Stimulated activated CD4-positive, alpha-beta T cell treated with anti-CD3 and anti-CD28 coated beads, Interleukin-12 subunit alpha, Interleukin-12 subunit beta, amount 100 ng/mL, for 48 hours (primary cell): Measurements from ENCODE around the gene LRRC38.

Experiments
- DNase-seq, 3 donors: peaks; one replicate each; pipeline ENCODE4 v3.0.0-alpha.2; 2020; ENCODE audit warnings: low read depth in 2 of 3, low spot score in 1 of 3

The LRRC38 gene

GRCh38 chr1:13517193-13517812 lies 3.5 kb upstream of the LRRC38 start:
- no peak for DNase-seq

DNA sequence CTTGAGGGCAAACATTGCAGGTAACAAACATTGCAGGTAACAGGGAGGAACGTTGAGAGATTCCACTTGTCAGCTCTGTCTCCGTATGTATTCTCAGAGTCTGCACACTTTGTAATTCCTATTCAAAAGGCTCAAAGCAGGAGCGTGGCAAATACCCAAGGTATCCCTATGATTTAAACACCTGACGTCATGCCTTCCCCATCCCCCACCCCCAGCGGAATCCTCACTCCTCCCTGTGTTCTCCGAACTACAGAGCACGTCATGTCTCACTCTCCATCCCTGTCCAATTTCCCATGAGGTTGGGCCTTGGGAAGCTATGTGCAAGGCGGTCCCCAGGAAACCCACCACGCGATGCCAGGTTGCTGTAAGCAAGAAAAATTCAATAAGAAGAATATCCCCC lies 2.8 kb upstream of the LRRC38 start:
- DNase-seq: no peak

DNA sequence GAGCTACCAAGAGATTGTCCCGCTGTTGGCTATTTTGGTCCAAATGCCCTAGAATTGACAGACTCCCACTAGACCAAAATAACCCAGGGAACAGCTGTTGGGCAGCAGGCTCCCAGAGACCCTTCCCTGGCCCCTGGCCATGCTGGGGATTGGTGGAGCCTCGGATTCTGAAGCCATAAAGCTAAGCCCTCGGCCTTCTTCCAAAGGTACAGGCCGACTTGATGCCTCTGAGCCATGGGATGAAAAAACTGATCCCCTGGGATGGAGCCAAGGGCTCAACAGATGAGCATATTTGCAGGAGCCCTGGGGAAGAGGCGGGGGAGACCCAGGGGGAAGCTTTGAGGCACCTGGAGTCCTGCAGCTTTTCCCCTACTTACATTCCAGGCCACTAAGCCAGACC lies 1.0 kb upstream of the LRRC38 start:
- no peak for DNase-seq

DNA sequence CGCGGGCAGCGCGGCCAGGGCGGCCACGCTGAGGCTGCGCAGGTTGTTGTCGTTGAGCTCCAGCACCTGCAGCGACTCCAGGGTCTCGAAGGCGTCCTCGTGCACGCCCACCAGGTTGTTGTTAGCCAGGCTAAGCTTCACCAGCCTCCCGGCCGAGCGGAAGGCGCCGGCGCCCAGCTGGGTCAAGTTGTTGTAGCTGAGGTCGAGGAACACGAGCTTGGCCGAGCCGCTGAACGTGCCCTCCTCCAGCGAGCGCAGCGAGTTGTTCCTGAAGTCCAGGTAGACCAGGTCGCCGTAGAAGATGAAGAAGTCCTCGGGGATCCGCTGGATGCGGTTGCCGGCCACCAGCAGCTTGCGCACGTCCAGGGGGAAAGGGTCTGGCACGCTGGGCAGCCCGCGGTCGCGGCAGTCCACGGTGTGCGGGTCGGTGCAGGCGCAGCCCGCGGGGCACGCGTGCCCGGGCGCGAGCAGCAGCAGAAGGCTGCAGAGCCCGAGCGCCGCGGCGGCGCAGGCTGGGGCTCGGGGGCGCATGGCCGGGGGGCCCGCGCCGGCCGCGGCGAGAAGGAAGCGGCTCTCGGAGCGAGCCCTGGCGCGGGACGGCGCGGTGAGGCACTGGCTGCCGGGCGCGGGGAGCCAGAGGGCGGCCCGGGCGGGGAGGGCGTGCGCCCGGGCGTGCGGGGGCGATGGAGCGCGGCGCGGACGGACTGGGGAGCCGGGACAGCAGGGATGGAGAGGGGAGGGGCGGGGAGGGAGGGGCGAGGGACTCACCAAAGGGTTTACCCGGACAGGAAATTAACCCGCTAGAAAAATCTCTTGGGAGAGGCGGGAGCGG lies 524 bp downstream of the LRRC38 start:
- no peak for DNase-seq

DNA sequence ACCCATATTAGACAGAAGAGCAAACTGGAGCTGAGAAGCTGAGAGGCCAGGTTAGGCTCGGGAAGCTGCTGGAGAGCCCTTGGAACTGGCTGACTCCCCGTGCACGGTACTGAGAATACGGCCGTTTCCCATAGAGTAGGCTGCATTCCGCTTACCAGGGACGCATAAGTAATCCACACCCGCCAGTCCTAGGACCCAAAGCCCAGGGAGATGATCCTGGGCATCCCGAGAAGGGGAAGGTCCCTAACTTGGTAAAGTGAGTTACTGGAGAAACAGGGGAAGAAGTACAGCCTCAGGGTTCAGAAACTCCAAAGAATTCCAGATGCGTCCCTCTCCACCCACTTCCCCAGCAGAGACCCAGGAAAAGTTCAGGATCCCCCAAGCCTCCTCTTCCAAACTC lies 1.3 kb downstream of the LRRC38 start:
- DNase-seq: no peak

GRCh38 chr1:13510499-13510898 lies 3.3 kb downstream of the LRRC38 start:
- no peak for DNase-seq

- no peak for DNase-seq
These were observed 6.7 kb downstream of the LRRC38 start for GRCh38 chr1:13507075-13507474.

GRCh38 chr1:13505020-13505419 lies 8.8 kb downstream of the LRRC38 start:
- DNase-seq: no peak

GRCh38 chr1:13500806-13501205 lies 13.0 kb downstream of the LRRC38 start:
- no peak for DNase-seq

GRCh38 chr1:13499422-13499821 lies 14.4 kb downstream of the LRRC38 start:
- DNase-seq: no peak

DNA sequence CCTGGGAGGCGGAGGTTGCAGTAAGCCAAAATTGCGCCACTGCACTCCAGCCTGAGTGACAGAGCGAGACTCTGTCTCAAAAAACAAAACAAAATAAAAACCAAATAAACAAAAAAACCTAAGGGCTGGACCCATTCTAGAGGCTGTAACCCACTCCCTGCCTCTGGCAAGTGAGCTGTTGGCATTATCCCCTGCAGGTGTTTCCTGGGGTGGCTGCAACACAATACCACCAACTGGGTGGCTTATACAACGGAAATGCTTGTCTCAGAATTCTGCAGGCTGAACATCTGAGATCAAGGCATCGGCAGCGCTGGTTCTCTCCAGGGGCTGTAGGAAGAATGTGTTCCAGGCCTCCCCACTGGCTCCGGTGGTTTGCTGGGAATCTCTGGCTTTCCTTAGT lies 15.2 kb downstream of the LRRC38 start:
- no peak for DNase-seq

- DNase-seq: no peak
These were observed 18.6 kb downstream of the LRRC38 start for GRCh38 chr1:13495186-13495585.

DNA sequence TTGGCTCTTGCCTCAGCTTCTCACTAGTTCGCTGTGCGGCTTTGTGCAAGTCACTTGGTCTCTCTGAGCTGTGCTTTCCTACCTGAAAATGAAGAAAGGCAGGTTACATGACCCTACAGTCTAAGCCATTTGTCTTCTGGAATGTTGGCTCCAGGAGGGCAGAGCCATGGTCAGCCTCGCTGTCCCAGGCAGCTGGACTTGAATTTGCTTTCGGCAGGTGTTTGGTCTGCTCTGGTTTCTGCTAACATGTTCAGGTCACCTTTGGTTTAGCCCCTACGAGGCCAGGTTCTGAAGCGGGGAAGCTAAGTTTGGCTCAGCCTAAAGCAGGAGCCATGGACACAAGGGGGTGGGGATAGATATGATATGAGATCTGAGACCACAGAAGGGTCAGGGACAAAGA lies 19.1 kb downstream of the LRRC38 start:
- DNase-seq: no peak

DNA sequence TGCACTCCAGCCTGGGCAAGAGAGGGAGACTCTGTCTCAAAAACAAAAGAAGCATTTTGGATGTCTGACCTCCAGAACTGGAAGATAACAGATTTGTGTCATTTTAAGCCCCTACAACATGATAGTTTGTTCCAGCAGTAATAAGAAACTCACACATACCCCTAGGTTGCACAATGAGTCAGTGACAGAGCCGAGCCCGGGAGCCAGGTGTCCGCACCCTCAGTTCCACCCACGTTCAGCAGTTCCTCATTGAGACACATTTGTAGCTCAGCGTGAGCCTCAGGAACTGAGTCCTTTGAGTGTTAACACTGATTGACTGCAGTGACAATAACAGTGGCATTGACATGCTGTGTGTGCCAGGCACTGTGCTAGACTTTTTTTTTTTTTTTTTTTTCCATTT lies 19.8 kb downstream of the LRRC38 start:
- no peak for DNase-seq

DNA sequence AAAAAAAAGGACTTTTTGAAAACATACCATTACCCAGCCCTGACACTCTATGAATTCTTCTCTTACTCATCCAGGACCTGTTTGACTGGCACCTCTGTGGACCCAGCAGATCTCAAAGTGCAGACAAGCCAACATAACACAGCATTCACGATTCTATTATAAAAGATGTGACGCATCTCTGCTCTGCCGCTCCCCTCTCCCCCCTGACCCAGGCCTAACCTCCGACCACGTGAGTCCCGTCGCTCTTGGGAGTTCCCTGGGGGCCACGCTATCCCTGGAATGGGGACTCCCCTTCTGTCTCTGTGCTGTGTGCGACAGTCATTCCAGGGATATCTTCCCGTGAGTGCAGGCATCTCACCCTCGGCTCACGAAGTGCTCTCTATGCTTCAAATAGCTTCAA lies 21.1 kb downstream of the LRRC38 start:
- no peak for DNase-seq

DNA sequence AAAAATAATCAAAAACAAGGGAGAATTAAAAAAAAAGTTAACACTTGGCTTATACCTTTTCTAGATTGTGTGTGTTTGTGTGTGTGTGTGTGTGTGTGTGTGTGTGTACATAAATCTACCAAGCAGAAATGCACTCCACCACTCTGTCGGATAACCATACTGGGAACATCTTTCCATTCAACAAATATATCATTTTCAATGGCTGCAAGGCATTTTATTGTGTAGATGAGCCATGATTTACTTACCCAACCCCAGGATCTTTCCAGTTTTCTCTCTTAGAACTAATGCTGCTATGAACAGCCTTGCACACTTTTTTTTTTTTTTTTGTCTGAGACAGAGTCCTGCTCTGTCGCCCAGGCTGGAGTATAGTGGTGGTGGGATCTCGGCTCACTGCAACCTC lies 25.8 kb downstream of the LRRC38 start:
- no peak for DNase-seq

- no peak for DNase-seq
These were observed 26.5 kb downstream of the LRRC38 start for GRCh38 chr1:13487143-13487868.

DNA sequence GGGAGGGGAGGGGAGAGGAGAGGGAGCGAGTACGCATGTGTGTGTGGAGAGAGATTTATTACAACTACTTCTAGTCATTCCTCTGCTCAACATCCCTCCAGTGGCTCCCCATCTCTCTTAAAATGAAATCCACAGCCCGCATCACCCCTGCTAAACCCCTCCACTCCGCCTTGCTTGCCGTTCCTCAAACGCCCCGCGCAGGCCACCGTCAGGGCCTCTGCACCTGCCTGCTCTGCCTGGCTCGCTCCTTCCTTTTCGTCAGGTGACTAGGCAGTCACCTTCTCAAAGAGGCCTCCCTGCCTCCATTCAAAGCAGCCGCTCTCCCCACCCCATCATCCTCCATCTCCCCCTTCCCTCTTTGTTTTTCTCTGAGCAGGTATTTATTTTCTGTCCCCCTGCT lies 29.9 kb downstream of the LRRC38 start:
- DNase-seq: no peak

DNA sequence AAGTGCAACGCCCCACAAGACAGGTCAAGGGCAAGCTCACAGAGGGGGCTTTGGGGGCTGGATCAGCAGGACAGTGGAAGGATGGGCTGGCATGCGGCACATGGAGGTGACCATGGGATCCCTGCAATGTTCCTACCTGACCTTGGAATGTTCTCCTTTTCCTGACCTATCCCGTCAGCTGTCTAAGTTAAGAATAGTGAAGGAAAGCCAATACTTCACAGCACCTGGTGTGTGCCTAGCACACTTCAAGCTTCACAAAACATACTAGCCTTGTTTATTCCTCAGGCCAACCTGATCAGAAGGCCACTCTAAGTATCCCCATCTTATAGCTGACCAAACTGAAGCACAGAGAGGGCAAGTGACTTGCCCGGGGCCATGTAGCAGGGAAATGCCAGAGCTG lies 31.2 kb downstream of the LRRC38 start:
- DNase-seq: no peak

DNA sequence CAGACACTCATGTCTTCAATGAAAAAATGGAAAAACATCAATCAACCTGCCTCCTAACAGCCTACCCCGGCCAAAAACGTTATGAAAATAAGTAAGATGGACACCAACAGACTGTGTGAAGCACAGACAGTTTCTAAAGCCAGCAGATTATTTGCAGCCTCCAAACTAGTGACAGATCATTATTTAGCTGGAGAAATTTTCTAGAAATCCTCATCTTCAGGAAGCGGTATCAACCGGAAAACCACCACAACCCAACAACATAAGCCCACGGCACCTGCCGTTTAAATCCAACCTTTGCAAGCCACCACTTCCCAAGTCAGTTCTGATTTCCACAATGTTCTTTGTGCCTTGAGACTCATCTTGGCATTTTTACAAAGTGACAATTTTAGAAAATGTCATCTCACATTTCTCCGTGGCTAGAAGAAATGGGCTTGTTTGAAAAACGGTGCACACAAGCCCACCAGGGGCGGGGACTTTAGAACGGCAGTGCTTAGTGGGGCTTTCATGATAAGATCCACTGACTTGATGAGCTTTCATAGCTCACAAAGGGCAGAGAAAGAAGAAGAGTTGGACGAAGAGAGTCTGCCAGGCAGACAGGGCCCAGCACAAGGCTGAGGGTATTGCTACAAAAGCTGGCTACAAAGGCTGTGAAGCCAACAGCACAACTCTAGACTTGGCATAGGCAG lies 34.5 kb downstream of the LRRC38 start:
- DNase-seq: no peak

GRCh38 chr1:13478692-13479091 lies 35.1 kb downstream of the LRRC38 start:
- DNase-seq: no peak

- no peak for DNase-seq
These were observed 44.5 kb downstream of the LRRC38 start for GRCh38 chr1:13469343-13469742.
